ENCODE measurements around the gene ATP6V1B1. TPM values are rescaled to one million over a fixed set of nuclear protein-coding genes. Genes with fewer than 3 reads are reported as not detected.
"Not testable (repeated sequence)": the region's sequence is repeated elsewhere in the genome, so short reads cannot be mapped to it uniquely, and the experiment has no call there.

The ATP6V1B1 gene
- total and polyA plus RNA-seq, 7 donors: 0.16 to 1.9 (median 0.66) TPM; not detected in 4

DNA sequence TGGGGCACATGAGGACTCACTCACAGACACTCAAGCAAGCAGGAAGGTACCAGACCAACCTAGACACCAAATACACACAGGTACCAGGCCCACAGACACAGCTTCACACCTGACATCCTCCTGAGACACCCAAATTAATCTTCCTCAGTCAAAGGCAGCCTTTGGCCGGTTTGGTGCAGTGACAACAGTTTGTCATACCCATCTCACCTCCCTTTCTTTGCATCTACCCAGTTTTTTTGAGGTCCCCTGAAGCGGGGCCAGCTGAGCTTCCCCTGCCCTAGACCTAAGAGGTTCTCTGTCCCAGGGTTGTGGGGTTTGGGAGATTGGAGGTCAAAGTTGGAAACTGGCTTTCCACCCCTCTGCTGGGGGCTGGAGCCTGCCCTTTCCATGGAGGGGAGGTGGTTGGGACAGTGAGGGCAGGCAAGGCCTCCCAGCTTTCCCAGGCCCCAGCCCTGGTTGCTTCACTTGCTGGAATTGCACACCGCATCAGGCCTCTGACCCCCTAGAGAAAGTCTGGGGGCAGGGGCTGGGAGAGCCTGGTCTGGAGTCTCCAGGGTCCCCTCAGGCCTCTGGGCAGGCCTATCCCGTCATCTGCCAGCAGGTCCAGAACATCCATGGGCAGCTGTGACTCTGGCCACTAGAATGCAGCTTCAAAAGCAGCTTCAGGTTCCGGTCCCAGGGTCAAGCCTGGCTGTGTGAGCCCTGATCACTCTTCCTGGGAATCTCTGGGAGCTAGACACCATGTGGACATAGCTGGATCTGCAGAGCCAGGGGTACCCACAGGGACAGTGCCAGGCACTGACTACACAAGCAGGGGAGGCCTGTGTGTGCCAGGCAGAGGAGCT, 71.5 kb downstream of the ATP6V1B1 start:
- Histone ChIP-seq H3K4me1 (no peaks in the 10 kb centered on the region), H3K27me3 (peaks cover 0 to 3% (median 0%) of the 10 kb centered on the region in 3 donors), H3K36me3 (no peaks in the 10 kb centered on the region), H3K27ac (no peak overlapping the region), H3K4me3 (no peak overlapping the region), H3K9me3 (no peaks in the 10 kb centered on the region)
- intact Hi-C loops (cut with DNase I): no loop called here
- TF ChIP-seq POLR2A (IDR thresholded peaks at IDR 0.05) (no peak), EP300 (IDR thresholded peaks at IDR 0.05) (no peak), CTCF (IDR thresholded peaks at IDR 0.05) (no peak), POLR2AphosphoS5 (IDR thresholded peaks at IDR 0.05) (no peak)
- DNase-seq: no peak
- WGBS, 2 donors: 88 to 90% methylated on average over 5 of the region's 5 CpGs

GRCh38 chr2:71008342-71008741, 72.6 kb downstream of the ATP6V1B1 start:
- intact Hi-C loops (cut with DNase I): no loop called here
- TF ChIP-seq POLR2A (IDR thresholded peaks at IDR 0.05) (no peak), CTCF (IDR thresholded peaks at IDR 0.05) (no peak), POLR2AphosphoS5 (IDR thresholded peaks at IDR 0.05) (no peak), EP300 (IDR thresholded peaks at IDR 0.05) (no peak)
- WGBS, 2 donors: 93 to 94% methylated on average over 13 of the region's 13 CpGs

DNA sequence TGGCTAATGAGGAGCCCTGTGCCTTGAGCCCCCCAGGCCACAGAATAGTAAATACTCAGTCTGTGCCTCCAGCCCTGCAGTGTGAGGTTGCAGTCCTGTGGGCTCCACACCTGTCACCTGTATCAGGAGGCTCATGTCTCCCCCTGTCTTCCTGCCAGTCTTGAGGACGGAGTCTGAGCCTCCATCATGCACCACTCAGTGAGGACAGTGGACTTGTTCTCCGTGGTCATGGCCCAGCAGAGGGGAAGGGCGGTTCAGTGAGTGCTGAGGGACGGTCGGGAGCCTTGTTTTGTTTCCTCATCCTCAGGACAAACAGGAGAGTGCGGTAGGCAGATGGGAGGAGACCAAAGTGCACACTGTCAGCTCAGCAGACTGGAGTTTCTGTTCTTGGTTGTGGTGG, 76.1 kb downstream of the ATP6V1B1 start:
- 9 to 31% methylated on average over 6 of the region's 6 CpGs for WGBS, 2 donors
- intact Hi-C loops (cut with DNase I); H3K9me3 ChIP-seq; DNase-seq; H3K4me1 ChIP-seq; H3K27me3 ChIP-seq; H3K27ac ChIP-seq; H3K4me3 ChIP-seq; H3K36me3 ChIP-seq: not testable (repeated sequence)

More at GRCh38 chr2:71008342-71008741, 72.6 kb downstream of the ATP6V1B1 start:
- Histone ChIP-seq H3K4me1 (no peaks in the 10 kb centered on the region), H3K9me3 (no peaks in the 10 kb centered on the region), H3K36me3 (no peaks in the 10 kb centered on the region), H3K27me3 (peaks cover 0 to 3% (median 0%) of the 10 kb centered on the region in 3 donors), H3K27ac (no peak overlapping the region), H3K4me3 (no peak overlapping the region)
- no peak for DNase-seq

Small RNA genes lying within 50 kb of the gene (small RNA-seq; reads per million reads assigned to genes)
- gene RF02272 (0 reads per million in 3 donors), gene RN7SL160P (0 reads per million in 3 donors)

Other genes starting within 250 kb of the ATP6V1B1 start
- 1 to 10 TPM; 1.3 to 5.8 (median 3.9) TPM for gene ADD2, start 167.7 kb upstream of the ATP6V1B1 start, total RNA-seq
- gene ADD2, start 167.7 kb upstream of the ATP6V1B1 start, polyA plus RNA-seq: 1 to 10 TPM in 1 of 3 donors, under 1 TPM in 1, not detected in 1; under 0.01 to 2.7 TPM
- not detected for gene FIGLA, start 145.3 kb upstream of the ATP6V1B1 start, total RNA-seq
- gene FIGLA, start 145.3 kb upstream of the ATP6V1B1 start, polyA plus RNA-seq: not detected
- gene CLEC4F, start 115.3 kb upstream of the ATP6V1B1 start, total RNA-seq: under 1 TPM in 1 of 4 donors, not detected in 3; 0.55 TPM
- under 1 TPM in 1 of 3 donors, not detected in 2; 0.15 TPM for gene CLEC4F, start 115.3 kb upstream of the ATP6V1B1 start, polyA plus RNA-seq
- gene CD207, start 100.1 kb upstream of the ATP6V1B1 start, total RNA-seq: under 1 TPM in 2 of 4 donors, not detected in 2; 0.27 to 0.71 TPM
- gene CD207, start 100.1 kb upstream of the ATP6V1B1 start, polyA plus RNA-seq: under 1 TPM in 1 of 3 donors, not detected in 2; 0.06 TPM
- gene VAX2, start 35.3 kb upstream of the ATP6V1B1 start, total RNA-seq: 1 to 10 TPM in 1 of 4 donors, under 1 TPM in 1, not detected in 2; 0.83 to 1.8 TPM
- gene VAX2, start 35.3 kb upstream of the ATP6V1B1 start, polyA plus RNA-seq: under 1 TPM in 2 of 3 donors, not detected in 1; 0.07 to 0.60 TPM
- 1 to 10 TPM in 2 of 4 donors, under 1 TPM in 2; 0.49 to 1.9 (median 0.87) TPM for gene ANKRD53, start 42.7 kb downstream of the ATP6V1B1 start, total RNA-seq
- gene ANKRD53, start 42.7 kb downstream of the ATP6V1B1 start, polyA plus RNA-seq: 1 to 10 TPM in 2 of 3 donors, not detected in 1; 1.0 to 1.2 TPM
- gene TEX261, start 59.0 kb downstream of the ATP6V1B1 start, total RNA-seq: 10 to 100 TPM; 19.5 to 26.5 (median 22.8) TPM
- 10 to 100 TPM; 12.0 to 47.6 (median 16.8) TPM for gene TEX261, start 59.0 kb downstream of the ATP6V1B1 start, polyA plus RNA-seq
- gene NAGK, start 132.7 kb downstream of the ATP6V1B1 start, total RNA-seq: 10 to 100 TPM; 36.3 to 73.2 (median 64.2) TPM
- gene NAGK, start 132.7 kb downstream of the ATP6V1B1 start, polyA plus RNA-seq: 10 to 100 TPM; 60.0 to 93.1 (median 86.5) TPM
- 10 to 100 TPM in 3 of 4 donors, 1 to 10 TPM in 1; 8.1 to 23.5 (median 15.5) TPM for gene MCEE, start 194.3 kb downstream of the ATP6V1B1 start, total RNA-seq
- gene MCEE, start 194.3 kb downstream of the ATP6V1B1 start, polyA plus RNA-seq: 10 to 100 TPM; 14.6 to 46.2 (median 43.2) TPM
- gene MPHOSPH10, start 194.7 kb downstream of the ATP6V1B1 start, total RNA-seq: 10 to 100 TPM; 21.0 to 27.1 (median 24.0) TPM
- gene MPHOSPH10, start 194.7 kb downstream of the ATP6V1B1 start, polyA plus RNA-seq: 10 to 100 TPM; 11.1 to 19.4 (median 15.0) TPM

Measured in sigmoid colon (tissue), 7 donors.